Common myeloid progenitor, CD34-positive (primary cell): ENCODE results near the gene MGST2.
A peak's percentile ranks its signal among the peaks of the same experiment; 100 is the strongest.

Experiments used
- CTCF ChIA-PET: fragments of 350-600 bp; sonication (Branson Sonifier 250); formaldehyde crosslinking; loops from one replicate; lab custom pipeline; 2021; ENCODE audit warnings: antibody characterized with exemption; lab: Charles Lee
- POLR2A ChIA-PET: fragments of 350-600 bp; sonication (Branson Sonifier 250); formaldehyde crosslinking; loops from one replicate; lab custom pipeline; 2021; ENCODE audit warnings: antibody characterized with exemption; lab: Charles Lee
- DNase-seq, 3 donors: peaks; one replicate each; pipeline versions ENCODE4 v3.0.0 to v3.0.0-alpha.2; 2013
- H3K27ac ChIP-seq, 2 experiments: 1 replicate in 1 of 2; 2 replicates in 1 of 2; pipeline ENCODE4 v1.7.0; 2013; ENCODE audit warnings: inconsistent platforms in 2 of 2, low read length in 2 of 2, mild to moderate bottlenecking in 2 of 2, low read depth in 1 of 2, moderate library complexity in 1 of 2; ENCODE audit not compliant: severe bottlenecking in 2 of 2, insufficient read depth in 1 of 2, poor library complexity in 1 of 2
- H3K27me3 ChIP-seq, 5 experiments: replicated peaks in 2 of 5; 1 replicate in 3 of 5; 2 replicates in 2 of 5; pipeline versions ENCODE4 v1.6.1 to v1.7.0; 2013; ENCODE audit warnings: low read length in 4 of 5, mild to moderate bottlenecking in 2 of 5, moderate library complexity in 2 of 5, inconsistent platforms in 1 of 5; ENCODE audit not compliant: insufficient read depth in 5 of 5, control insufficient read depth in 4 of 5
- H3K36me3 ChIP-seq, 4 experiments: 1 replicate in 2 of 4; 2 replicates in 2 of 4; pipeline versions ENCODE4 v1.6.1 to v1.7.0; 2013; ENCODE audit warnings: low read length in 3 of 4, control low read depth in 1 of 4, mild to moderate bottlenecking in 1 of 4; ENCODE audit not compliant: control insufficient read depth in 4 of 4, insufficient read depth in 4 of 4
- H3K4me1 ChIP-seq, 4 experiments: 1 replicate in 3 of 4; 2 replicates in 1 of 4; pipeline versions ENCODE4 v1.6.1 to v1.7.1; 2013; ENCODE audit warnings: low read length in 3 of 4, mild to moderate bottlenecking in 3 of 4, control low read depth in 1 of 4, inconsistent platforms in 1 of 4, moderate library complexity in 1 of 4; ENCODE audit not compliant: control insufficient read depth in 4 of 4, insufficient read depth in 4 of 4; ENCODE audit errors: control extremely low read depth in 1 of 4
- H3K4me3 ChIP-seq, 7 experiments: 1 replicate in 4 of 7; 2 replicates in 3 of 7; pipeline versions ENCODE4 v1.5.1 to v1.7.0; 2013; ENCODE audit warnings: mild to moderate bottlenecking in 7 of 7, low read length in 6 of 7, moderate library complexity in 6 of 7, inconsistent platforms in 2 of 7, low read depth in 2 of 7, control low read depth in 1 of 7; ENCODE audit not compliant: insufficient read depth in 4 of 7, control insufficient read depth in 1 of 7; ENCODE audit errors: extremely low read depth in 1 of 7
- H3K9me3 ChIP-seq, 5 experiments: 1 replicate in 4 of 5; 2 replicates in 1 of 5; pipeline versions ENCODE4 v1.6.1 to v1.7.1; 2013; ENCODE audit warnings: low read length in 4 of 5, mild to moderate bottlenecking in 2 of 5, inconsistent platforms in 1 of 5, low read depth in 1 of 5, moderate library complexity in 1 of 5; ENCODE audit not compliant: control insufficient read depth in 4 of 5, insufficient read depth in 2 of 5; ENCODE audit errors: control extremely low read depth in 1 of 5
- WGBS: methylation state at CpG from one replicate; pipeline ENCODE4 v1.1.5; 2013; ENCODE audit not compliant: insufficient coverage; 5-methylcytosine and 5-hydroxymethylcytosine counted together

The MGST2 gene

GRCh38 chr4:139655116-139655515 is 10.5 kb upstream of the MGST2 start:
- POLR2A ChIA-PET = no interaction called here
- CTCF ChIA-PET = interaction anchor here (0.7 to 8.4 kb wide), 9 partner anchors 12 to 597 kb away, joined by 3 to 75 read pairs (median 4); partner anchors contain the start of gene MGST2
- Histone ChIP-seq H3K9me3 (no peaks in the 10 kb centered on the region), H3K27ac (no peak overlapping the region), H3K36me3 (no peaks in the 10 kb centered on the region), H3K27me3 (no peaks in the 10 kb centered on the region), H3K4me3 (no peak overlapping the region), H3K4me1 (peaks cover 6 to 13% (median 11%) of the 10 kb centered on the region in 4 experiments)
- DNase-seq = peak in 2 of 3 donors; percentile 37 to 44
- 98% methylated on average over 3 of the region's 3 CpGs for WGBS

- Histone ChIP-seq H3K9me3 (no peaks in the 10 kb centered on the region), H3K27me3 (no peaks in the 10 kb centered on the region), H3K4me1 (peaks cover 13 to 16% (median 14%) of the 10 kb centered on the region in 4 experiments), H3K4me3 (no peak overlapping the region), H3K27ac (no peak overlapping the region), H3K36me3 (no peaks in the 10 kb centered on the region)
- CTCF ChIA-PET = interaction anchor here (0.7 to 8.4 kb wide), 29 partner anchors 10 to 626 kb away, joined by 3 to 75 read pairs (median 4); partner anchors contain the start of gene MGST2
- peak; percentile 75 to 87 (median 86) for DNase-seq
- 73% methylated on average over 11 of the region's 13 CpGs for WGBS
- POLR2A ChIA-PET = interaction anchor here (1.0 kb wide), 1 partner anchor 203 kb away, joined by 3 read pairs; the partner anchor contains the start of gene RAB33B
These were observed 8.8 kb upstream of the MGST2 start for GRCh38 chr4:139656614-139657486.

- peaks cover 13 to 16% (median 14%) of the 10 kb centered on the region in 4 experiments for H3K4me1 ChIP-seq
- CTCF ChIA-PET = interaction anchor here (1.5 to 8.4 kb wide), 7 partner anchors 9 to 104 kb away, joined by 4 to 75 read pairs (median 5); partner anchors contain the start of gene MGST2
- no peaks in the 10 kb centered on the region for H3K36me3 ChIP-seq
- no peaks in the 10 kb centered on the region for H3K9me3 ChIP-seq
- DNase-seq = no peak
- H3K4me3 ChIP-seq = no peak overlapping the region
- H3K27ac ChIP-seq = no peak overlapping the region
- H3K27me3 ChIP-seq = no peaks in the 10 kb centered on the region
- POLR2A ChIA-PET = interaction anchor here (0.7 kb wide), 1 partner anchor 16 kb away, joined by 3 read pairs; no protein-coding TSS in a partner anchor
- WGBS = 91% methylated on average over 4 of the region's 4 CpGs
These were observed 7.4 kb upstream of the MGST2 start for GRCh38 chr4:139658185-139658584.

- WGBS = 86% methylated on average over 2 of the region's 2 CpGs
- H3K36me3 ChIP-seq = no peaks in the 10 kb centered on the region
- POLR2A ChIA-PET = no interaction called here
- DNase-seq = no peak
- peaks cover 13 to 16% (median 14%) of the 10 kb centered on the region in 4 experiments for H3K4me1 ChIP-seq
- H3K27me3 ChIP-seq = no peaks in the 10 kb centered on the region
- no peak overlapping the region for H3K4me3 ChIP-seq
- CTCF ChIA-PET = interaction anchor here (0.6 to 8.4 kb wide), 6 partner anchors 8 to 362 kb away, joined by 3 to 75 read pairs (median 4); partner anchors contain the start of gene MGST2
- no peaks in the 10 kb centered on the region for H3K9me3 ChIP-seq
- H3K27ac ChIP-seq = no peak overlapping the region
These were observed 6.8 kb upstream of the MGST2 start for GRCh38 chr4:139658586-139659382.

GRCh38 chr4:139659735-139660424 is 5.7 kb upstream of the MGST2 start:
- peaks cover 13 to 18% (median 14%) of the 10 kb centered on the region in 4 experiments for H3K4me1 ChIP-seq
- CTCF ChIA-PET = interaction anchor here (0.5 to 8.4 kb wide), 5 partner anchors 7 to 657 kb away, joined by 3 to 75 read pairs (median 7); partner anchors contain the start of gene MGST2

GRCh38 chr4:139660568-139661043 is 5.0 kb upstream of the MGST2 start:
- Histone ChIP-seq H3K27ac (no peak overlapping the region), H3K27me3 (no peaks in the 10 kb centered on the region), H3K9me3 (no peaks in the 10 kb centered on the region), H3K4me3 (no peak overlapping the region), H3K36me3 (no peaks in the 10 kb centered on the region), H3K4me1 (peaks cover 13 to 24% (median 19%) of the 10 kb centered on the region in 4 experiments)
- peak in 2 of 3 donors; percentile 26 to 43 for DNase-seq
- WGBS = 10% methylated on average over 2 of the region's 3 CpGs
- CTCF ChIA-PET = interaction anchor here (0.6 to 1.4 kb wide), 3 partner anchors 9 to 69 kb away, joined by 3 to 7 read pairs (median 4); no protein-coding TSS in a partner anchor
- POLR2A ChIA-PET = no interaction called here

More at GRCh38 chr4:139659735-139660424, 5.7 kb upstream of the MGST2 start:
- 98% methylated on average over 10 of the region's 12 CpGs for WGBS
- no peak overlapping the region for H3K27ac ChIP-seq
- H3K4me3 ChIP-seq = no peak overlapping the region
- POLR2A ChIA-PET = no interaction called here
- DNase-seq = no peak
- H3K27me3 ChIP-seq = no peaks in the 10 kb centered on the region
- H3K9me3 ChIP-seq = no peaks in the 10 kb centered on the region
- no peaks in the 10 kb centered on the region for H3K36me3 ChIP-seq
